IgD-negative memory B cell (primary cell): ENCODE results near the gene LRRTM3. TPM values are rescaled to one million over a fixed set of nuclear protein-coding genes. Genes with fewer than 3 reads are reported as not detected.

ENCODE experiments used
- H3K27ac Mint-ChIP-seq, 3 donors: one replicate each; pipeline ENCODE4 v1.8.0; 2020 to 2022; ENCODE audit warnings: mild to moderate bottlenecking in 3 of 3, mixed read lengths in 3 of 3, moderate library complexity in 1 of 3
- H3K27me3 Mint-ChIP-seq: one replicate; pipeline ENCODE4 v1.8.0; 2021; ENCODE audit warnings: mixed read lengths
- H3K36me3 Mint-ChIP-seq: one replicate; pipeline ENCODE4 v1.8.0; 2020; ENCODE audit warnings: mild to moderate bottlenecking, mixed read lengths
- H3K4me1 Mint-ChIP-seq, 3 donors: one replicate each; pipeline ENCODE4 v1.8.0; 2020 to 2022; ENCODE audit warnings: mixed read lengths in 3 of 3, mild to moderate bottlenecking in 1 of 3
- H3K4me3 Mint-ChIP-seq, 4 donors: one replicate each; pipeline ENCODE4 v1.8.0; 2020 to 2022; ENCODE audit warnings: mild to moderate bottlenecking in 4 of 4, mixed read lengths in 4 of 4, moderate library complexity in 3 of 4
- H3K9me3 Mint-ChIP-seq, 3 donors: one replicate each; pipeline ENCODE4 v1.8.0; 2020 to 2021; ENCODE audit warnings: mixed read lengths in 3 of 3, mild to moderate bottlenecking in 1 of 3
- polyA plus RNA-seq: library from polyadenylated mRNA; unstranded; fragments of 300-500 nt; fragmentation: Illumina TruSeq; gene quantifications from one replicate; pipeline ENCODE4 v1.2.3, GENCODE V29; 2021

Gene LRRTM3
- polyA plus RNA-seq, 1 donor from 2014 or later = not detected

GRCh38 chr10:67022099-67022498 lies 96.3 kb downstream of the LRRTM3 start:
- H3K9me3 Mint-ChIP-seq = peaks cover 0 to 2% (median 0%) of the 10 kb centered on the region in 3 donors
- H3K27me3 Mint-ChIP-seq = no peaks in the 10 kb centered on the region
- no peaks in the 10 kb centered on the region for H3K4me1 Mint-ChIP-seq
- H3K36me3 Mint-ChIP-seq = peaks cover 4% of the 10 kb centered on the region
- no peak overlapping the region for H3K4me3 Mint-ChIP-seq
- no peak overlapping the region for H3K27ac Mint-ChIP-seq

- Mint-ChIP-seq H3K4me1 (no peaks in the 10 kb centered on the region), H3K9me3 (no peaks in the 10 kb centered on the region), H3K36me3 (no peaks in the 10 kb centered on the region)
Measured at GRCh38 chr10:67033878-67034277, 108.0 kb downstream of the LRRTM3 start.

GRCh38 chr10:67036808-67037207 lies 111.0 kb downstream of the LRRTM3 start:
- no peaks in the 10 kb centered on the region for H3K9me3 Mint-ChIP-seq
- no peaks in the 10 kb centered on the region for H3K4me1 Mint-ChIP-seq
- no peaks in the 10 kb centered on the region for H3K36me3 Mint-ChIP-seq
- no peak overlapping the region for H3K4me3 Mint-ChIP-seq
- no peaks in the 10 kb centered on the region for H3K27me3 Mint-ChIP-seq
- H3K27ac Mint-ChIP-seq = no peak overlapping the region

More at GRCh38 chr10:67033878-67034277, 108.0 kb downstream of the LRRTM3 start:
- Mint-ChIP-seq H3K27me3 (no peaks in the 10 kb centered on the region), H3K27ac (no peak overlapping the region), H3K4me3 (no peak overlapping the region)

- Mint-ChIP-seq H3K36me3 (no peaks in the 10 kb centered on the region), H3K27me3 (no peaks in the 10 kb centered on the region), H3K4me3 (no peak overlapping the region), H3K9me3 (peaks cover 0 to 2% (median 0%) of the 10 kb centered on the region in 3 donors), H3K27ac (no peak overlapping the region), H3K4me1 (no peaks in the 10 kb centered on the region)
Measured at GRCh38 chr10:67043041-67043440, 117.2 kb downstream of the LRRTM3 start.

- H3K4me1 Mint-ChIP-seq = no peaks in the 10 kb centered on the region
- no peak overlapping the region for H3K27ac Mint-ChIP-seq
- no peak overlapping the region for H3K4me3 Mint-ChIP-seq
- H3K36me3 Mint-ChIP-seq = peaks cover 2% of the 10 kb centered on the region
- no peaks in the 10 kb centered on the region for H3K27me3 Mint-ChIP-seq
- H3K9me3 Mint-ChIP-seq = peaks cover 0 to 2% (median 0%) of the 10 kb centered on the region in 3 donors
Measured at GRCh38 chr10:67045404-67045803, 119.6 kb downstream of the LRRTM3 start.

- peaks cover 2% of the 10 kb centered on the region for H3K36me3 Mint-ChIP-seq
- H3K27ac Mint-ChIP-seq = no peak overlapping the region
- H3K4me3 Mint-ChIP-seq = no peak overlapping the region
- no peaks in the 10 kb centered on the region for H3K27me3 Mint-ChIP-seq
- peaks cover 0 to 2% (median 0%) of the 10 kb centered on the region in 3 donors for H3K9me3 Mint-ChIP-seq
- H3K4me1 Mint-ChIP-seq = no peaks in the 10 kb centered on the region
Measured at GRCh38 chr10:67046507-67046906, 120.7 kb downstream of the LRRTM3 start.

- Mint-ChIP-seq H3K4me3 (no peak overlapping the region), H3K9me3 (peaks cover 0 to 4% (median 2%) of the 10 kb centered on the region in 3 donors), H3K4me1 (no peaks in the 10 kb centered on the region), H3K27me3 (no peaks in the 10 kb centered on the region), H3K27ac (no peak overlapping the region), H3K36me3 (peaks cover 2% of the 10 kb centered on the region)
Measured at GRCh38 chr10:67049988-67050387, 124.2 kb downstream of the LRRTM3 start.

GRCh38 chr10:67050415-67050814 lies 124.6 kb downstream of the LRRTM3 start:
- Mint-ChIP-seq H3K4me3 (no peak overlapping the region), H3K27me3 (no peaks in the 10 kb centered on the region), H3K27ac (no peak overlapping the region), H3K4me1 (no peaks in the 10 kb centered on the region), H3K9me3 (peaks cover 0 to 4% (median 2%) of the 10 kb centered on the region in 3 donors), H3K36me3 (peaks cover 2% of the 10 kb centered on the region)

- no peak overlapping the region for H3K4me3 Mint-ChIP-seq
- H3K27me3 Mint-ChIP-seq = peaks cover 2% of the 10 kb centered on the region
- no peaks in the 10 kb centered on the region for H3K4me1 Mint-ChIP-seq
- no peak overlapping the region for H3K27ac Mint-ChIP-seq
- peaks cover 2 to 9% (median 6%) of the 10 kb centered on the region in 3 donors for H3K9me3 Mint-ChIP-seq
- no peaks in the 10 kb centered on the region for H3K36me3 Mint-ChIP-seq
Measured at GRCh38 chr10:67072654-67073053, 146.8 kb downstream of the LRRTM3 start.

GRCh38 chr10:67075491-67075971 lies 149.7 kb downstream of the LRRTM3 start:
- no peak overlapping the region for H3K27ac Mint-ChIP-seq
- H3K36me3 Mint-ChIP-seq = no peaks in the 10 kb centered on the region
- H3K4me3 Mint-ChIP-seq = no peak overlapping the region
- H3K27me3 Mint-ChIP-seq = peaks cover 2% of the 10 kb centered on the region
- peaks cover 2 to 9% (median 6%) of the 10 kb centered on the region in 3 donors for H3K9me3 Mint-ChIP-seq
- H3K4me1 Mint-ChIP-seq = no peaks in the 10 kb centered on the region

- H3K4me1 Mint-ChIP-seq = no peaks in the 10 kb centered on the region
- H3K27ac Mint-ChIP-seq = no peak overlapping the region
- peaks cover 2 to 9% (median 6%) of the 10 kb centered on the region in 3 donors for H3K9me3 Mint-ChIP-seq
- H3K36me3 Mint-ChIP-seq = no peaks in the 10 kb centered on the region
- peaks cover 2% of the 10 kb centered on the region for H3K27me3 Mint-ChIP-seq
- no peak overlapping the region for H3K4me3 Mint-ChIP-seq
Measured at GRCh38 chr10:67076144-67076543, 150.3 kb downstream of the LRRTM3 start.

GRCh38 chr10:67077376-67077775 lies 151.5 kb downstream of the LRRTM3 start:
- peaks cover 2% of the 10 kb centered on the region for H3K27me3 Mint-ChIP-seq
- H3K36me3 Mint-ChIP-seq = no peaks in the 10 kb centered on the region
- H3K27ac Mint-ChIP-seq = no peak overlapping the region
- no peaks in the 10 kb centered on the region for H3K4me1 Mint-ChIP-seq
- H3K9me3 Mint-ChIP-seq = peaks cover 2 to 9% (median 3%) of the 10 kb centered on the region in 3 donors
- no peak overlapping the region for H3K4me3 Mint-ChIP-seq

GRCh38 chr10:67079126-67079525 lies 153.3 kb downstream of the LRRTM3 start:
- Mint-ChIP-seq H3K9me3 (peaks cover 2 to 6% (median 2%) of the 10 kb centered on the region in 3 donors), H3K4me3 (no peak overlapping the region), H3K27me3 (peaks cover 2% of the 10 kb centered on the region), H3K4me1 (no peaks in the 10 kb centered on the region), H3K27ac (peak overlapping the region in 1 of 3 donors; percentile 48), H3K36me3 (no peaks in the 10 kb centered on the region)

- no peak overlapping the region for H3K27ac Mint-ChIP-seq
- H3K9me3 Mint-ChIP-seq = peaks cover 0 to 4% (median 0%) of the 10 kb centered on the region in 3 donors
- no peaks in the 10 kb centered on the region for H3K4me1 Mint-ChIP-seq
- no peak overlapping the region for H3K4me3 Mint-ChIP-seq
- no peaks in the 10 kb centered on the region for H3K27me3 Mint-ChIP-seq
- no peaks in the 10 kb centered on the region for H3K36me3 Mint-ChIP-seq
Measured at GRCh38 chr10:67086327-67087134, 160.7 kb downstream of the LRRTM3 start.

GRCh38 chr10:67087135-67087425 lies 161.2 kb downstream of the LRRTM3 start:
- no peaks in the 10 kb centered on the region for H3K27me3 Mint-ChIP-seq
- H3K36me3 Mint-ChIP-seq = no peaks in the 10 kb centered on the region
- no peak overlapping the region for H3K4me3 Mint-ChIP-seq
- no peak overlapping the region for H3K27ac Mint-ChIP-seq
- no peaks in the 10 kb centered on the region for H3K4me1 Mint-ChIP-seq
- peaks cover 0 to 5% (median 0%) of the 10 kb centered on the region in 3 donors for H3K9me3 Mint-ChIP-seq

GRCh38 chr10:67088036-67088435 lies 162.2 kb downstream of the LRRTM3 start:
- H3K9me3 Mint-ChIP-seq = peaks cover 0 to 5% (median 0%) of the 10 kb centered on the region in 3 donors
- H3K27me3 Mint-ChIP-seq = no peaks in the 10 kb centered on the region
- no peak overlapping the region for H3K4me3 Mint-ChIP-seq
- no peak overlapping the region for H3K27ac Mint-ChIP-seq
- H3K36me3 Mint-ChIP-seq = no peaks in the 10 kb centered on the region
- no peaks in the 10 kb centered on the region for H3K4me1 Mint-ChIP-seq
